ENCODE data around the gene ZNF70.

- TF ChIP-seq POLR2A (IDR thresholded peaks at IDR 0.05) (no peak), CTCF (IDR thresholded peaks at IDR 0.05) (no peak)
Observed at GRCh38 chr22:23744485-23744884, 6.4 kb downstream of the ZNF70 start.

Measured in right lobe of liver (tissue), 4 donors.